Mesothelial cell of epicardium (in vitro differentiated cells): ENCODE measurements around the gene SEMA5A. TPM values are rescaled to one million over a fixed set of nuclear protein-coding genes. Genes with fewer than 3 reads are reported as not detected.

ENCODE experiments used
- DNase-seq, 2 experiments: peaks; one replicate each; pipeline ENCODE4 v3.0.0; 2021; ENCODE audit warnings: low spot score in 2 of 2; ENCODE audit not compliant: unreplicated experiment in 2 of 2
- H3K27ac Mint-ChIP-seq: 2 replicates; pipeline ENCODE4 v1.8.0; 2021; ENCODE audit warnings: mixed read lengths
- H3K27me3 Mint-ChIP-seq: 2 replicates; pipeline ENCODE4 v1.8.0; 2021; ENCODE audit warnings: low read depth, mixed read lengths
- H3K36me3 Mint-ChIP-seq: 2 replicates; pipeline ENCODE4 v1.8.0; 2021; ENCODE audit warnings: mixed read lengths
- H3K4me1 Mint-ChIP-seq: 2 replicates; pipeline ENCODE4 v1.8.0; 2021; ENCODE audit warnings: mixed read lengths
- H3K4me3 Mint-ChIP-seq: 2 replicates; pipeline ENCODE4 v1.8.0; 2021; ENCODE audit warnings: mild to moderate bottlenecking, moderate library complexity, mixed read lengths
- H3K9me3 Mint-ChIP-seq: 2 replicates; pipeline ENCODE4 v1.8.0; 2021; ENCODE audit warnings: mixed read lengths
- total RNA-seq: library from RNA; stranded (reverse); gene quantifications from 3 replicates; pipeline ENCODE4 v1.2.1, GENCODE V29; 2021
- TF ChIP-seq, protein P1 (sequence below): fragments of 200-600 bp; sonication (generic); IDR thresholded peaks from one replicate; pipeline ENCODE4 v1.5.0; 2021; ENCODE audit warnings: antibody characterized with exemption; ENCODE audit not compliant: unreplicated experiment

The SEMA5A gene
- total RNA-seq, 1 donor from 2014 or later, result 26.7 TPM

DNA sequence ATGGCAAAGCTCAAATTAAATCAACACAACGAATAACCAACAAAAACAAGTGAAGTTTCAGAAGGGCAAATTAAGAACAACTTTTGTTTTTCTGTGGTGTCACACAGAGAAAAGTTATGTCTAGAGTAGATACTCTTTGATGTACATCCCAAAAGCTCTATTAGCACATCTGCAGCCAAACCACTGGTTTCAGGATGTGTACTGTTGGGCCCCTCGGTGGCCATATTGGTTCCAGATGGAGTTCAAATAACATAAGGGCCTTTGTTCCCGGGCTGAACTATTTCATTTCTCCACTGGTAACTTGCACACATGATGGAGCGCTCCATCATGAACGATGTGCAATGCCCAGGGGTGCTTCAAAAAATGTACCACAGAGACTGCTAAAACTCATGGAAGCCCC lies 126.1 kb downstream of the SEMA5A start:
- TF ChIP-seq, protein P1, sequence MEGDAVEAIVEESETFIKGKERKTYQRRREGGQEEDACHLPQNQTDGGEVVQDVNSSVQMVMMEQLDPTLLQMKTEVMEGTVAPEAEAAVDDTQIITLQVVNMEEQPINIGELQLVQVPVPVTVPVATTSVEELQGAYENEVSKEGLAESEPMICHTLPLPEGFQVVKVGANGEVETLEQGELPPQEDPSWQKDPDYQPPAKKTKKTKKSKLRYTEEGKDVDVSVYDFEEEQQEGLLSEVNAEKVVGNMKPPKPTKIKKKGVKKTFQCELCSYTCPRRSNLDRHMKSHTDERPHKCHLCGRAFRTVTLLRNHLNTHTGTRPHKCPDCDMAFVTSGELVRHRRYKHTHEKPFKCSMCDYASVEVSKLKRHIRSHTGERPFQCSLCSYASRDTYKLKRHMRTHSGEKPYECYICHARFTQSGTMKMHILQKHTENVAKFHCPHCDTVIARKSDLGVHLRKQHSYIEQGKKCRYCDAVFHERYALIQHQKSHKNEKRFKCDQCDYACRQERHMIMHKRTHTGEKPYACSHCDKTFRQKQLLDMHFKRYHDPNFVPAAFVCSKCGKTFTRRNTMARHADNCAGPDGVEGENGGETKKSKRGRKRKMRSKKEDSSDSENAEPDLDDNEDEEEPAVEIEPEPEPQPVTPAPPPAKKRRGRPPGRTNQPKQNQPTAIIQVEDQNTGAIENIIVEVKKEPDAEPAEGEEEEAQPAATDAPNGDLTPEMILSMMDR, result no peak
- Mint-ChIP-seq H3K4me3 (no peak overlapping the region), H3K36me3 (peaks cover 9% of the 10 kb centered on the region), H3K27ac (no peak overlapping the region), H3K9me3 (peaks cover 18% of the 10 kb centered on the region), H3K4me1 (peaks cover 27% of the 10 kb centered on the region), H3K27me3 (no peaks in the 10 kb centered on the region)
- DNase-seq, result no peak

DNA sequence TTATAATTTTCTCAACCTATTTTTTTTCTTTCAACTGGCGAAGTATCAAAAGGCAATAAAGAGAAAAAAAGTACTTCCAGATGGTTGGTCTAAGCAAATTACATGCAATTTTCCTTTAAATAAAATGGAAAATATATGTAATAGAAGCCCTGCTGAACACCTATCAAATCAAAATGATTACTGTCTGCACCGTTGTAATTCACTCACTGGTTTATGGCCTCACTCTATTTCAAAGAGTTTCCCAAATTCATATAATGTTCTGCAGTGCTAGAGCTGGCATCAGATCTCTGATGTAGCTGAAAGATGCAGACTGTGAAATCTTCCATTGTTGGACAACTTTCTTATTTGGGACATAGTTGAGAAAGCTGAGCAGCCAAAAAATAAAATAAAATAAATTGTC lies 130.3 kb downstream of the SEMA5A start:
- Mint-ChIP-seq H3K4me3 (no peak overlapping the region), H3K4me1 (peaks cover 2% of the 10 kb centered on the region), H3K27ac (no peak overlapping the region), H3K27me3 (no peaks in the 10 kb centered on the region), H3K36me3 (peaks cover 9% of the 10 kb centered on the region), H3K9me3 (peaks cover 14% of the 10 kb centered on the region)
- TF ChIP-seq, protein P1, result no peak
- DNase-seq, result no peak

DNA sequence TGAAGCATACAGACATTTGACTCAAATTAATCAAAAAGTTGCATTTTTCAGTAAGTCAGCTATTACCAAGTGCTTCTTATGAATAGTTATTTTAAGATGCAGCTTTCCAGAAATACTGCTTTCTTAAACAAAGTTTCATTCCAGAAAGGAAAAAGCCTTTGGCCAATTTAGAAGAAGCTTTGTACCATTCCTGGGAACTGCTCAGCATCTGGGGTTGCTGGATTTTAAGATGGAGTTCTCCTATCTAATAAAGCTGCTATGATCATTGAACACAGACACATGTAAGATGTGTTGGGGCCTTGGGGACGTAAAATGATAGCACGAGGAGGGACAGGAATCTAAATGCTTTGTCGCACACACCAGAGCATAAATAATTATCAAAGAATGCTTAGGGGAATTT lies 130.8 kb downstream of the SEMA5A start:
- TF ChIP-seq, protein P1, result no peak
- DNase-seq, result no peak
- Mint-ChIP-seq H3K36me3 (peaks cover 9% of the 10 kb centered on the region), H3K27ac (no peak overlapping the region), H3K27me3 (no peaks in the 10 kb centered on the region), H3K4me3 (no peak overlapping the region), H3K9me3 (peaks cover 14% of the 10 kb centered on the region), H3K4me1 (peaks cover 2% of the 10 kb centered on the region)

DNA sequence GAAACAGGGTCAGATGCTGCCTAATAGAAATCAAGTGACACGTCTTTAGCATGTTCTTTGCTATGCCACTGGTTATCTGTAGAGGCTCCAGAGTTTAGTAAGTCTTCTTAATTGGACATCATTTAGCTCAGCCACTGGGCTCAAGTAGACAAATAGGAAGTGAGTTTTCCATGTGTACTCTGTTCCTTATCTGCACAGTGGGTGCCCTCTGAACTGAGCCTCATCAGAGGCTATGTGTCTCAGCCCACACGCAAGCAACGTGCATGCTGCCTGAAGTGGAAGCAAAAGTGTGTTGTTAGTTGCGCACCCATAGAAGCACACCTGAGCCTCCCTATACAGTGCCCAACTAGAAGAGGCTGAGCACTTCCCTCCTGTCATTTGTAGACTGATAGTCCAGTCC lies 134.7 kb downstream of the SEMA5A start:
- Mint-ChIP-seq H3K4me1 (peaks cover 2% of the 10 kb centered on the region), H3K27ac (no peak overlapping the region), H3K36me3 (no peaks in the 10 kb centered on the region), H3K4me3 (no peak overlapping the region), H3K27me3 (no peaks in the 10 kb centered on the region), H3K9me3 (no peaks in the 10 kb centered on the region)
- no peak for DNase-seq
- TF ChIP-seq, protein P1, result no peak

DNA sequence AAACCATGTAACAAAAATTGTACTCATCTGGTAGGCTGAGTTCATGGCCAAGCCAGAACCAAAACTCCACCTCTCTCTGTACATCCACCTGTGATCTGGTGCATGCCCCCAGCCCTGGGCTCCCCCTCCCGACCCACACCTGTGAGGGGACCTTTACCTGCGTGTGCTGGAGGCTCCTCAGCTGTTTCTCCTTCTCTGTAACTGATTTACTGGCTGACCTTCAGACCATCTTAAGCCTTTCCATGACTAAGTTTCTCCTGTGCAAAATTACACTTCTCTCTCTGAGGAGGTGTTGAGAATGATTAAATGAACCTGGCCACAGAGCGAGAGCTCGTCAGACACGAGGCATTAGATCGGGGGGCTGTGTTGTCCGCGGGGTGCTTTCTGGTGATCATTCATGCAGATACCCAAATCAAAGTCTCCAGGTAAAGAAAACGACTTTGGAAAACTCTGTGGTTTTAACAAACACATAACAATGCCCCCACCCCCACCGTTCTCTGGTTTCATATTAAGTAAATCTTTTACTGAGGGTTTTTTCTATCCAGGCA lies 136.4 kb downstream of the SEMA5A start:
- no peaks in the 10 kb centered on the region for H3K9me3 Mint-ChIP-seq
- H3K36me3 Mint-ChIP-seq, result no peaks in the 10 kb centered on the region
- TF ChIP-seq, protein P1, result no peak
- no peak overlapping the region for H3K4me3 Mint-ChIP-seq
- DNase-seq, result no peak
- no peaks in the 10 kb centered on the region for H3K27me3 Mint-ChIP-seq
- no peaks in the 10 kb centered on the region for H3K4me1 Mint-ChIP-seq
- H3K27ac Mint-ChIP-seq, result no peak overlapping the region

- no peaks in the 10 kb centered on the region for H3K9me3 Mint-ChIP-seq
- TF ChIP-seq, protein P1, result no peak
These were observed 136.9 kb downstream of the SEMA5A start for GRCh38 chr5:9408964-9409363.

More at GRCh38 chr5:9408964-9409363, 136.9 kb downstream of the SEMA5A start:
- Mint-ChIP-seq H3K27ac (no peak overlapping the region), H3K4me1 (no peaks in the 10 kb centered on the region), H3K36me3 (no peaks in the 10 kb centered on the region), H3K27me3 (no peaks in the 10 kb centered on the region), H3K4me3 (no peak overlapping the region)
- DNase-seq, result no peak
